WTC11 (cell line): Measurements from ENCODE around the gene PAM16. TPM values are rescaled to one million over a fixed set of nuclear protein-coding genes. Genes with fewer than 3 reads are reported as not detected.

ENCODE experiments used
- AR ChIP-seq: fragments of 250-450 bp; sonication (Bioruptor Pico); IDR thresholded peaks from 2 replicates; pipeline ENCODE4 v1.9.0; 2021; ENCODE audit warnings: mild to moderate bottlenecking
- ARID4B ChIP-seq: sonication (generic); formaldehyde crosslinking; IDR thresholded peaks from 2 replicates; pipeline ENCODE4 v1.8.0; 2023; ENCODE audit warnings: missing genetic modification reagents, mild to moderate bottlenecking, borderline replicate concordance
- ATF3 ChIP-seq: sonication (generic); formaldehyde crosslinking; conservative IDR thresholded peaks from 2 replicates; pipeline ENCODE4 v1.8.1; 2022; ENCODE audit warnings: mild to moderate bottlenecking, missing genetic modification reagents
- CREM ChIP-seq: sonication (generic); formaldehyde crosslinking; IDR thresholded peaks from 2 replicates; pipeline ENCODE4 v1.8.1; 2022; ENCODE audit warnings: mild to moderate bottlenecking, missing genetic modification reagents, moderate library complexity
- E2F1 ChIP-seq: sonication (generic); formaldehyde crosslinking; IDR thresholded peaks from 2 replicates; pipeline ENCODE4 v1.8.0; 2022; ENCODE audit warnings: mild to moderate bottlenecking, missing genetic modification reagents
- ESRRA ChIP-seq: sonication (generic); formaldehyde crosslinking; IDR thresholded peaks from 2 replicates; pipeline ENCODE4 v1.8.1; 2022; ENCODE audit warnings: mild to moderate bottlenecking, missing genetic modification reagents, borderline replicate concordance
- ETV6 ChIP-seq: sonication (generic); formaldehyde crosslinking; IDR thresholded peaks from 2 replicates; pipeline ENCODE4 v1.8.1; 2022; ENCODE audit warnings: mild to moderate bottlenecking, missing genetic modification reagents
- FOXK1 ChIP-seq: sonication (generic); formaldehyde crosslinking; IDR thresholded peaks from 2 replicates; pipeline ENCODE4 v1.8.0; 2022; ENCODE audit warnings: mild to moderate bottlenecking, moderate library complexity, missing genetic modification reagents
- KAT7 ChIP-seq: sonication (generic); formaldehyde crosslinking; IDR thresholded peaks from 2 replicates; pipeline ENCODE4 v1.8.1; 2023; ENCODE audit warnings: missing genetic modification reagents, mild to moderate bottlenecking, borderline replicate concordance
- MLX ChIP-seq: sonication (generic); formaldehyde crosslinking; IDR thresholded peaks from 2 replicates; pipeline ENCODE4 v1.8.1; 2023; ENCODE audit warnings: mild to moderate bottlenecking, missing genetic modification reagents, moderate library complexity
- PREB ChIP-seq: sonication (generic); formaldehyde crosslinking; IDR thresholded peaks from 2 replicates; pipeline ENCODE4 v1.8.1; 2022; ENCODE audit warnings: mild to moderate bottlenecking, missing genetic modification reagents, moderate library complexity, borderline replicate concordance
- RELA ChIP-seq: sonication (generic); formaldehyde crosslinking; IDR thresholded peaks from 2 replicates; pipeline ENCODE4 v1.8.1; 2022; ENCODE audit warnings: missing genetic modification reagents, mild to moderate bottlenecking, borderline replicate concordance
- SMAD4 ChIP-seq: sonication (generic); formaldehyde crosslinking; IDR thresholded peaks from 2 replicates; pipeline ENCODE4 v1.8.0; 2022; ENCODE audit warnings: mild to moderate bottlenecking, missing genetic modification reagents
- SP1 ChIP-seq: sonication (generic); formaldehyde crosslinking; conservative IDR thresholded peaks from 2 replicates; pipeline ENCODE4 v1.8.1; 2022; ENCODE audit warnings: missing genetic modification reagents
- USF2 ChIP-seq: sonication (generic); formaldehyde crosslinking; IDR thresholded peaks from 2 replicates; pipeline ENCODE4 v1.8.1; 2023; ENCODE audit warnings: mild to moderate bottlenecking, missing genetic modification reagents, moderate library complexity
- ZNF263 ChIP-seq: sonication (generic); formaldehyde crosslinking; IDR thresholded peaks from 2 replicates; pipeline ENCODE4 v1.8.1; 2022; ENCODE audit warnings: low read depth, mild to moderate bottlenecking, moderate library complexity, missing genetic modification reagents
- total RNA-seq: library from RNA; stranded (reverse); gene quantifications from 3 replicates; pipeline ENCODE4 v1.2.3, GENCODE V29; 2021

PAM16 gene
- total RNA-seq, 1 experiment from 2014 or later = 88.9 TPM

GRCh38 chr16:4307215-4308037 lies 43.7 kb downstream of the PAM16 start (continued):
- TF ChIP-seq MLX (CRISPR knock-in tag) (no peak), AR (CRISPR knock-in tag) (no peak), RELA (CRISPR knock-in tag) (no peak), SMAD4 (CRISPR knock-in tag) (no peak), KAT7 (CRISPR knock-in tag) (no peak), CREM (CRISPR knock-in tag) (no peak), ARID4B (no peak; the same call in 1 of the 2 replicates), PREB (CRISPR knock-in tag) (no peak), ZNF263 (CRISPR knock-in tag) (no peak), E2F1 (CRISPR knock-in tag) (no peak), ETV6 (CRISPR knock-in tag) (peak; percentile 12; the same call in 1 of the 2 replicates), ESRRA (no peak), USF2 (CRISPR knock-in tag) (peak; percentile 34; the same call in 1 of the 2 replicates), SP1 (peak; percentile 84), ATF3 (CRISPR knock-in tag) (no peak), FOXK1 (CRISPR knock-in tag) (no peak)
